Heart left ventricle (tissue), 13 donors: ENCODE data around the gene ATP1A1.

Experiments
- CTCF ChIP-seq, 12 donors: fragments of 200-600 bp; sonication (generic) in 4 of 12; IDR thresholded peaks; one replicate each; pipeline versions ENCODE4 v1.5.0 to v1.8.0; 2018 to 2022; ENCODE audit warnings: antibody characterized with exemption in 12 of 12, mild to moderate bottlenecking in 5 of 12
- POLR2A ChIP-seq, 2 donors: fragments of 450-650 bp; IDR thresholded peaks; one replicate each; pipeline ENCODE4 v1.6.1; 2017; ENCODE audit warnings: antibody characterized with exemption in 2 of 2, mild to moderate bottlenecking in 2 of 2, moderate library complexity in 2 of 2
- donor health status: ischemic (EF 13 %, LVEDD 7.1; RV severe dilation, severe dysfunction).
- donor health status: DM: no; HTN: yes; CAD: no.
- donor health status: DM: no; HTN: no; CAD: no.
- donor health status: ischemic (EF 25% LVEDD 6.9; RV normal size, moderate dysfunction).
- donor health status: ischemic (EF 25% LVEDD 5.7; RV mildly dilated, moderate dysfunction).
- donor health status: ischemic (EF 35%, LVEDD 5.7; RV mildly dilated, moderate dysfunction).
- donor health status: nonischemic (EF 11% LVEDD 7.7; RV severe dilation, severe dysfunction).
- donor health status: DM: yes; HTN: yes; CAD: no.
- donor health status: PGD.
- donor health status: ischemic (EF 29% LVEDD 5.4; RV normal size, mild dysfunction).
- donor health status: nonischemic (EF 23%, LVEDD 6.1; RV moderate dilation, normal function).

GRCh38 chr1:116352349-116352813, 20.7 kb upstream of the ATP1A1 start:
- no peak for TF ChIP-seq CTCF (IDR thresholded peaks at IDR 0.05)
- TF ChIP-seq POLR2A (IDR thresholded peaks at IDR 0.05), result no peak
